Stimulated activated CD8-positive, alpha-beta memory T cell treated with anti-CD3 and anti-CD28 coated beads, Interleukin-12 subunit alpha, Interleukin-12 subunit beta, amount 100 ng/mL, for 1 hour (primary cell): ENCODE measurements around the gene TCHH.

ENCODE experiments used
- DNase-seq: peaks from one replicate; pipeline ENCODE4 v3.0.0-alpha.2; 2020; ENCODE audit warnings: low read depth

TCHH gene

GRCh38 chr1:152067150-152067549, 48.1 kb downstream of the TCHH start:
- DNase-seq: no peak

- DNase-seq: no peak
Observed at GRCh38 chr1:152061952-152062351, 53.3 kb downstream of the TCHH start.
